Medulla oblongata (tissue), 1 donor: ENCODE measurements around the gene MATCAP1.

ENCODE experiments used
- DNase-seq: peaks from one replicate; pipeline ENCODE4 v3.0.0-alpha.2; 2015; ENCODE audit errors: extremely low spot score

Gene MATCAP1

DNA sequence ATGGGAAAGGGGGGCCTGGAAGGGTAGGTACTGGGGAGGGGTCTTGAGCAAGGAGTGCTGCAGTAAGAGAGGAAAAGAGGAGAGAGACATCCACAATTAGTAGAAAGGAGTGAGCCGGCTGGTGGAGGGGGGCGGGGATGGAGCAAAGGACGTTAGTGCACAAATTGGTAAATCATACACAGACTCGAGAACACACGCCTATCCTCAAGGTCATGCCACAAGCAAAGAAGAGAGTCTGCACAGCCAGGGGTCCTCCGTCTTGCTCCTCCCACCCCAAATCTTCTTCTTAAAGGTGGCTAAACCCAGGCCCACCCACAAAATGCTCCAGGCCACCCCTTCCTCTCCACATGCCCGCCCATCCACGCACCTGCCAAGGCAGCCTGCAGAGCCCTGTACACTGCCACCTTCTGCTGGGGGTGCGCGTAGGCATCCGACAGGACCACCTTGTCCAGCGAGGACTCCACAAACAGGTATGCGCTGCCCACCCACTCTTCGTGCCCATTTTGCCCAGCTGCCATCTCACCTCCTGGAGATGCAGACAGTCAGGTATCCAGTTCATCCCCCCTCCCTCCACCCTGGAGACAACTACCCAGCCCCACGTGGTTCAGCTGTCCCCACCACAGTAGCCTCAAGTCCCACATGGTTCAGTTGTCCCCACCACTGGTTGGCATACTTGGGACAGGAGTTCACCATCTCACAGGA is 27.5 kb downstream of the MATCAP1 start:
- no peak for DNase-seq

- peak; percentile 76 for DNase-seq
Measured at GRCh38 chr16:67155295-67156142, 28.2 kb downstream of the MATCAP1 start.

GRCh38 chr16:67154578-67155294 is 29.0 kb downstream of the MATCAP1 start:
- DNase-seq = no peak

DNA sequence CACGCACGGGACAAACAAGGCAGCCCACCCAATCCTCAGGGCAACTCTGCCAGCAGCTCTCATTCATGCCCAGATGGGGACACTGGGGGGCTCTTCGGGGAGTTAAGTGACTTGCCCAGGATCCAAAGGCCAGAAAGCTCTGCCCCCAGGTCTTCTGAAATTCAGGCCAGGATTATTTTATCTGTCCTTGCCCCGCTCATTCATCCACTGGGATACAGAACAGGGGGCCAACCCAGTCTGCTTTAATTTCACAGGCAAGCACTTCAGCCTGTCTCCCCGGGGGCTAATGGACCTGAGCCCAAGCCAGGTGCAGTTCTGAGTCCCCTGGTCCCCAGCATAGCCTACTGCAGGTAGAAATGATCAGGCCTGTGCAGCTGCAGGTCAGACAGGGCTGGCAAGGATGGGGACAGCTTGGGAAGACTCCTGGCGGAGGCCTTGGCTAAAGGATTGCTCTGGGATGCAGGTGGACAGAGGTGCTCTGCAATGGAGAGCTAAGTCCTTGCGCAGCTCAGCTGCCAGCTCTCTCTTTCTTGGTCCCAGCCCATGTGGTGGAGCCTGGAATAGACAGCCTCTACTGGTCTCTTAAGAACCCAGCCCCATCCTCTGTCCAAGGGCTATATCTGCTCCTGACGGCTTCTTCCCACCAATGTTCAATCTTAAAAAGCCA is 32.2 kb downstream of the MATCAP1 start:
- DNase-seq = no peak

- peak; percentile 80 for DNase-seq
Measured at GRCh38 chr16:67150833-67151396, 32.8 kb downstream of the MATCAP1 start, which contains the start of gene B3GNT9. Gene B3GNT9, minus strand, starts transcription at chr16:67150998. Its CDS starts 513 bp downstream, at chr16:67150485.

DNA sequence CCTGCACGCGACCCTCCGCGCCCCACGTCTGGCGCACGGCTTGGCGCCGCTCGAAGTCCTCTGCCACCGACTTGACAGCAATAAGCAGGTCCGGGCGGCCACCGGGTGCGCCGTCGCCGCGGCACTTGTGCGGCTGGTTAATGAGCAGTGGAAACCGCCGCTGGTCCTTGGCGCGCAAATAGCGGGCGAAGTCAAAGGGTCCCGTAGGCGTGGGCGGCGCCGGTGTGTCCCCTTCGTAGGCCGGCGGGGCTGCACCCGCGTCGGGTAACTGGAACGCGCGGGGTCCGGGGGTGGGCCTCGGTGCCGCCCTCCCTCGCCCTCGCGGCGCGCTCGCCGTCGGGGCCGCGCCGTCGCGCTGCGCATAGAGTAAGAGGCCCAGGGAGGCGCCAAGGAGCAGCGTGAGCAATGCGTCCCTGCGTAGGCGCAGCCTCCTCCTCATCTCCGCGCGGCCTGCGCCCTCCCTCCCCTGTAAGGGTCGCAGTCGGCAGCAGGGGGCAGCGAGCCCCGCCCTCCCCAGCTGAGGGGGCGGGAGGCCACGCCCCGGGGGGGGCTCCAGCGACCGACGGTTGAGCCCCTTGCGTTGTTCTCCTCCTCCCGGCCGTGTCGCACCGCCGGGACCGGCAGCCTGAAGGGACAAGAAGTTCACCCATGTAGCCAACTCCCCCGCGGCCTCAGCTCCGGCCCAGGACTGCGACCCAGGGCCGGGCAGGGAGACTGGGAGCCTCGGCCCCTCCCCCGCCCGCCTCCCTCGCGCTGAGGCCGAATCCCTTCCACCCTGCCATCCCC is 33.5 kb downstream of the MATCAP1 start:
- DNase-seq = no peak

DNA sequence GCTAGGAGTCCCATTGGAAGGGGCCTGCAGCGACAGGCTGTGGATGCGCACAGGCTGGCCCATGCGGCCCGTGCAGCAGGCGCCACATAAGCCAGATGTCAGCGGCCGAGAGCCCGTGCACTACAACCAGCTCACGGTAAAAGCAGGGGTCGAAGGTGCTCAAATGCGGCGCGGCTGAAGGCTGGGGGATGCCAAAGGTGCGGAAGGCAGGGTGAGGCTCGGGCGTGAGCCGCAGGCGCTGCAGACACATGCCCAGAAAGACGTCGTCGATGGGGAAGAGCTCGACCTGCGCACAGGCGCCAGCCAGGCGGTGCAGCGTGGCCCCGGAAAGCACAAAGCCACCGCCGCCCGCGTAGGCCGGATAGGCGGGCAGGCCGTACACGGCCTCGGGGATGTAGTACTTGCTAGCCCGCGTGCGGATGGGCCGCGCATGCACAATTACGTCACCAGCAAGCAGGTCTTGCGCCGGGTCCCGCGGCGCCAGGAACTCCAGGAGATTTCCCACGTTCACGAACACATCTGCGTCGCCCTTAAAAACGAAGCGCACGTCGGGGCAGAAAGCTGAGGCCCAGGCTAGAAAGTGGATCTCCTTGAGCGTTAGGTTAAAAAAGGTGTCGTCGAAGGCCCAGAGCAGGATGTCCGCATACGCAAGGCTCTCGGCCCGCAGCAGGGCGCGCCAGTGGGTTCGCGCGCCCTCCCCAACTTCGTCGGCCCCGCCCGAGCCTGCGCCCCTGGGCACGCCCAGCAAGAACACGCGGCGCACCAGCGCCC is 34.3 kb downstream of the MATCAP1 start:
- DNase-seq = no peak

DNA sequence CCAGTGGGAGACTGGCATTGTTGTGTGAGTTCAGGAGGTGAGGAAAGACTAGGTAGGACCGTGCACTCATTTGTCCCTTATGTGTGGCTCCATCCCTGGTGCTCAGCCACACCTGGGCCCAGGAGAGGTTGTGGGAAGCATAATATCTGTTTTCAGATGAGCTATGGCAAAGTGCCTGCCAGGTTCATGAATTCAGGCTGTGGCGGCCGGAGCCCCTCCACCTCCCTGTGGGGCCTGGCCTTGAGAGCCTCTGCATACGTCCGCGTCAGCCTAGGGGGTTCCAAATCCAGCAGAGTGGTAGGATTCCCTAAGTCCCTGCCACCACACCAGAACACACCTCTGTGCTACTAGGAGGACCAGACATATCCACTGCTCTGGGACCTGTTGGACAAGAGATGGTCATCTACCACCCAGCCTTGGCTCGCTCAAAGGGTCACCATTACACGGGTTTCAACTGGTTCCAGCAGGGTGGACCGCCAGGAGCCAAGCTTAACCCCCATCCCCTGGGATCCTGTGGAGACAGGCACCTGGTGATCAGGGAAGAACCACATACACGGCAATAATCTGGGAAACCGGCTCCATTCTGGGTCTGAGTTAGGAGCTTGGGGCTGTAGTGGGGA is 35.0 kb downstream of the MATCAP1 start:
- no peak for DNase-seq

- DNase-seq = no peak
Measured at GRCh38 chr16:67148221-67148620, 35.5 kb downstream of the MATCAP1 start.

DNA sequence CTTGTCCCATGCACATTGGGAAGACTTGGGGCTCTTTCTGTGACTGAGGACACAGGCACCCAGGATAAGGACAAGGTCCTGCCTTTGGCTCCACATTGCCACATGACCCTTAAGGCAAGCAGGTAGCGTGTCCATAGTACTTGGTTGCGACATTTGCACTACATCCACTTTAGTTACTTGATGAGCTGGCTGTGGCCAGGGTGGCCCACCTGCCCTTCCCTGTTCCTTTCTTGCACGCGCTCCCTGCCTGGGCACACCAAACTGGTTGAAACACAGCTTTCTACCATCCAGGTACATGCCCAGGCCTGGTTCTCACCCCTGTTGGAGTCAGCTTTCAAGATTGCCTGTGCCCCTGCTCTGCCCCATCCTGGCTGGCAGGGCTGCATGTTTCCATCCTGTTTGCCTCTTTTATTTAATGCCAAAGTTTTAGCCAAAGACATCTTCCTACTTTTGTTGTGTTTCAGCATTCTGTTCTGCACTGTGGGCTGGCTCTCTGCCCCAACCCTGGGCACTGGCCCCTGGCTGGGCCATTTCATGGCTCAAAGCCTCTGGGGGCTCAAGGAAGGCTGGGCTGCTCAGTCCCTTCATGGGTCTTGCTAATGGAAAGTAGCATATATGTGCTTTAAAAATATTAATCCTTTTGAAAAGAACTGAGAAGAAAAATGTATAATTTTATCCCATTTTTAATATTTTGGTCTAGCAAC is 36.2 kb downstream of the MATCAP1 start:
- peak; percentile 33 for DNase-seq

DNA sequence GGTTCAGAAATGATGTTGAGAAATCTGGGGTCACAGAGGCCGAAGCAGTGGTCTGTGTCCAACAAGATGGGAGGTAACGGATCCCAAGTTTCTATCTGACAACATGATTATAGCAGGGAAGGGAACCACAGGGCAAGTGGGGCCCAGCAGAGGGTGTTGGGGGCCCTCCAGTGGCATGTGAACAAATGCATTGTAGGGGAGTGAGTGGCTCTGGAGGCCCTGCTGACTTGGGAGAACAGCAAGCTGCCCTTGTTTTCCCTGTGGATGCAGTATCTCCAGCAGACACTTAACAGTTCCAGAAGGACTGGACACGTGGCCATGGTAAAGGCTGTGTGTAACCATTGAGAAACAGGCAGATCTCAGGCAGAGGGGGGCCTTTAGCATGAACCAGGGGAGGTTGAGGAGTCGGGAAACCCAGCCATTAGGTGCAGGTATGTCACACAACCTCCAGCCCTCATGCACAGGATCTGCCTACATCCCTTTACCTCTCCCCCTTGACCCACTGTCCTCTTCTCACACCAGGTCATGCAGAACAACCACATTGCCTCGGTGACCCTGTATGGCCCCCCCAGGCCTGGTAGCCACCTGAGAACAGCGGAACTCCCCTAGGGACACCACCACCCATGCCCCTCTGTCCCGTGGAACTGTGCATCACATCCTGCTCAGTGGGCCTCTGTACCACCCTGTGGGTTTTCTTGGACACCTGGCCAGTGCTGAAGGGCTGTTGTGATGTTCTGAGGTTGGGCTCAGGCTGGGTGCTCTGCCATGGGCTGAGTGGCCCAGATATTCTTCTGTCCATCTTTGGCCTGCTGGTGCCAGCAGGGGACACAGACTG is 37.0 kb downstream of the MATCAP1 start:
- DNase-seq = peak; percentile 60

DNA sequence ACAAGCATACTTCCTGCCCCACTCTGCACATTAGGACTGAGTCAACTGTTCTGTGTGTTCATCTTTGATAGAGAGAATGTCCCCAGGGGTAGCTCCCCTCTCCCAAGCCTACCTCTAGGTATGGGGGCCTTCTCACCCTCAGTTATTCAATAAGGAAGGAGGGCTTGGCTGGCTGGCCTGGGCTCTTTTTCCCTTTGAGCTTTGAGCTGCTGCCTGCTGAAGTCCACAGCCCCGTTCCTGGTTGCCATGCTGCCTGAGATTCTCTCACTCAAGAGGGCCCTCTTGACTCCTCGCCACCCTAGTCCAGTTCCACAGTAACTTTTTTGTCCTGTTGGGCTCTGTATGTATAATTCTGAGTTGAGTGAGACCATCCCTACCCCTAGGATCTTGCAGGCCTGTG is 38.0 kb downstream of the MATCAP1 start:
- no peak for DNase-seq

GRCh38 chr16:67144943-67145342 is 38.8 kb downstream of the MATCAP1 start:
- no peak for DNase-seq

GRCh38 chr16:67142342-67142741 is 41.4 kb downstream of the MATCAP1 start:
- DNase-seq = no peak

GRCh38 chr16:67141391-67141790 is 42.4 kb downstream of the MATCAP1 start:
- DNase-seq = no peak

- no peak for DNase-seq
Measured at GRCh38 chr16:67137605-67138004, 46.2 kb downstream of the MATCAP1 start.

- peak; percentile 68 for DNase-seq
Measured at GRCh38 chr16:67129422-67129821, 54.3 kb downstream of the MATCAP1 start.

DNA sequence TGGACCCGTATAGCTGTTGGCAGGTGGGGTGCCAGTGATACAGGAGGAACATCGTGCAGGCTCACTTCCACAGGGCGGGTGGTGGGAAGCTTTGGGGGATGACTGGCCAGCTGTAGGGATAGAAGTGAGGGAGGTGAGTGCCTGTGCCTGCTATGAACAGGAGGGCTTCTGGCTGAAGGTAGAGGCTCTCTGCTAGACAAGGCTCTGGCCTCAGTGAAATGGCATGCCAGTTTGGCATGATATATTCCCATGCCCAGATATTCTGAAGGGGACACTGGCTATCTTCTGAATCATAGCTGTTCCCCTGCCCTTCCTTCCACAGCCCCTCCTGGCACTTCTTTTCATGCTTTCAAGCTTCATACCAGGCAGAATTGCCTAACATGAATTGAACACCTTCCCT is 54.9 kb downstream of the MATCAP1 start:
- no peak for DNase-seq
